Measurements from ENCODE around the gene TPBGL.

TPBGL gene

DNA sequence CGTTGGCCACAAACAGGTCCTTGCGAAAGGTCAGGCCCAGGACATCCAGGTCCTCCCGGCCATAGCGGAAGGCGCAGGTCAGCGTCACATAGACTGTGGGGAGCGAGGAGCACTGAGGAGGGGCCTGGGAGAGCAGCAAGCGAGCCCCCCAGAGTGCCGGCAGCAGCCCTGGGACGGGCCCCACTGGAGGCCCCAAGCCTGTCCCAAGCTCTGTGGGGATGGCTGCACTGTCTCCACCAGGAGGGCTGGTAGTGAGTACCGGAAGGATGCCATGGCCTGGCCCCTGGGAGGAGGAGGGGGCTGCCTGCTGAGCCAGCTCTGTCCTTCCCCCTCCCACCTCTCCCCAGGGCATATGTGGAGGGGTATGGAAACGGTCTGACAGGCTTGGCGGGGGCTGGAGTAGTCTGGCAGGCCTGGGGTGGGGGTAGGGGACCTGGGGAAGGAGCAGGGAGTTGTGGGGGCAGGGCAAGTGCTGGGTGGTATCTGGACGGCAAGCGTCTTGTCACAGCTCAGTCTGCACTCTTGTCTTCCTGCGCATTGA is 42.9 kb downstream of the TPBGL start:
- Histone ChIP-seq H2BK5ac (ENCODE audit: low read length) (no peak overlapping the region), H3K23ac (ENCODE audit: low read depth, low read length, poor library complexity) (no peak overlapping the region), H3K4me3 (ENCODE audit: low read length in 2 of 2) (no peak overlapping the region), H3K27me3 (ENCODE audit: control insufficient read depth in 3 of 3, insufficient read depth in 3 of 3, low read depth in 1 of 3, low read length in 3 of 3) (no peaks in the 10 kb centered on the region), H3K9me3 (replicated peaks in 1 of 2; ENCODE audit: control insufficient read depth in 2 of 2, insufficient read depth in 1 of 2, low read depth in 1 of 2, low read length in 2 of 2) (no peaks in the 10 kb centered on the region), H3K4ac (ENCODE audit: low read length) (no peak overlapping the region), H3K27ac (replicated peaks; ENCODE audit: low read length) (no peak overlapping the region), H3K36me3 (replicated peaks in 1 of 2; ENCODE audit: control insufficient read depth in 2 of 2, insufficient read depth in 2 of 2, low read length in 2 of 2) (peaks cover 0 to 5% of the 10 kb centered on the region in 2 donors), H3K4me1 (ENCODE audit: control insufficient read depth in 2 of 2, insufficient read depth in 1 of 2, low read depth in 1 of 2, low read length in 2 of 2) (peaks cover 4 to 10% of the 10 kb centered on the region in 2 donors), H3K79me1 (ENCODE audit: low read depth, low read length) (no peaks in the 10 kb centered on the region), H2AFZ (ENCODE audit: low read length) (no peak overlapping the region), H3K4me2 (ENCODE audit: insufficient read depth, low read length, poor library complexity, severe bottlenecking) (no peak overlapping the region), H2BK15ac (ENCODE audit: low read length) (no peak overlapping the region), H3K18ac (ENCODE audit: low read length) (peak overlapping the region; percentile 74), H2BK120ac (ENCODE audit: low read depth, low read length) (no peak overlapping the region), H4K8ac (ENCODE audit: low read depth, low read length) (no peak overlapping the region), H3K14ac (ENCODE audit: low read length) (peak overlapping the region; percentile 59), H2BK12ac (ENCODE audit: low read length) (no peak overlapping the region), H2AK5ac (ENCODE audit: low read depth, low read length) (peak overlapping the region; percentile 58), H3K9ac (ENCODE audit: low read depth, low read length, poor library complexity) (no peak overlapping the region), H4K91ac (ENCODE audit: low read depth, low read length, poor library complexity) (peak overlapping the region; percentile 34)
- no peak for DNase-seq (ENCODE audit: low spot score)
- no CpG with 5 or more reads among the region's 16 CpGs for WGBS, 2 donors (ENCODE audit: extremely low coverage in 2 of 2, insufficient read length in 2 of 2, insufficient replicate concordance in 1 of 2)

- Histone ChIP-seq H2BK15ac (ENCODE audit: low read length) (no peak overlapping the region), H3K23ac (ENCODE audit: low read depth, low read length, poor library complexity) (no peak overlapping the region), H3K9ac (ENCODE audit: low read depth, low read length, poor library complexity) (no peak overlapping the region), H3K36me3 (replicated peaks in 1 of 2; ENCODE audit: control insufficient read depth in 2 of 2, insufficient read depth in 2 of 2, low read length in 2 of 2) (peaks cover 0 to 5% of the 10 kb centered on the region in 2 donors), H3K14ac (ENCODE audit: low read length) (peak overlapping the region; percentile 31), H3K79me1 (ENCODE audit: low read depth, low read length) (no peaks in the 10 kb centered on the region), H2BK12ac (ENCODE audit: low read length) (no peak overlapping the region), H2BK5ac (ENCODE audit: low read length) (no peak overlapping the region), H2AFZ (ENCODE audit: low read length) (no peak overlapping the region), H4K91ac (ENCODE audit: low read depth, low read length, poor library complexity) (no peak overlapping the region), H3K18ac (ENCODE audit: low read length) (no peak overlapping the region), H4K8ac (ENCODE audit: low read depth, low read length) (no peak overlapping the region), H3K4me1 (ENCODE audit: control insufficient read depth in 2 of 2, insufficient read depth in 1 of 2, low read depth in 1 of 2, low read length in 2 of 2) (peaks cover 6 to 10% of the 10 kb centered on the region in 2 donors), H3K27me3 (ENCODE audit: control insufficient read depth in 3 of 3, insufficient read depth in 3 of 3, low read depth in 1 of 3, low read length in 3 of 3) (no peaks in the 10 kb centered on the region), H3K4ac (ENCODE audit: low read length) (no peak overlapping the region), H3K4me2 (ENCODE audit: insufficient read depth, low read length, poor library complexity, severe bottlenecking) (no peak overlapping the region), H3K9me3 (replicated peaks in 1 of 2; ENCODE audit: control insufficient read depth in 2 of 2, insufficient read depth in 1 of 2, low read depth in 1 of 2, low read length in 2 of 2) (no peaks in the 10 kb centered on the region), H2BK120ac (ENCODE audit: low read depth, low read length) (no peak overlapping the region), H3K4me3 (ENCODE audit: low read length in 2 of 2) (no peak overlapping the region), H3K27ac (replicated peaks; ENCODE audit: low read length) (no peak overlapping the region), H2AK5ac (ENCODE audit: low read depth, low read length) (no peak overlapping the region)
- no CpG with 5 or more reads among the region's 5 CpGs for WGBS, 2 donors (ENCODE audit: extremely low coverage in 2 of 2, insufficient read length in 2 of 2, insufficient replicate concordance in 1 of 2)
- DNase-seq (ENCODE audit: low spot score): no peak
Measured at GRCh38 chr11:75285776-75286360, 45.3 kb downstream of the TPBGL start.

DNA sequence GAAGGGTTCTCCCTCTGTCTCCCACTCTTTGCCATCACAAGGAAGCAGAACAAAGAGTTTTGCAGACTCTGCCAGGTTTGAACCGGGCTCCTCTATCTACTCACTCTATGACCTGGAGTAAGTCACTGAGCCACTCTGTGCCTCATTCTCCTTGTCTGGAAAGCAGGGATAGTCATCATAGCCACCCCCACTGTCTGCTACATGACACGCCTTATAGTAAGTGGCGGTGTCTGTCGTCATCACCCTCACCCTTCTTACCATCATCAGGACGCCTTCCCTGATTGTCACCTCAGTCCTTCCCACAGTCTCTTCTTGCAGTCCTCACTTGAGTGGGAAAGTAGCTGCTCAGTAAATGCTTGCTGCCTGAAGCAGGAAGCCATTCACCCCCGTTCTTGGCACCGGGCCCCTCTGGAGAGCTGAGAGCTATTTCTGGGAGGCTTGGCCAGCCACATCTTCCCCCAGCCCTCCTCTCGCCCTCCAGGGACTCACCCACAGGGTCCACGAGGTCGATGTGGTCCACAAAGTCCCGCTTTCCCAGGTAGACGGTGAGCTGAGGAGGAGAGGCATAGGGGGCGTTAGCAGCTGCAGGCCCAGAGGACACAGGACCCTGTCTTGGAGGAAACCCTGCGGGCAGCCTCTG is 46.4 kb downstream of the TPBGL start:
- Histone ChIP-seq H2BK15ac (ENCODE audit: low read length) (no peak overlapping the region), H3K36me3 (replicated peaks in 1 of 2; ENCODE audit: control insufficient read depth in 2 of 2, insufficient read depth in 2 of 2, low read length in 2 of 2) (peaks cover 0 to 5% of the 10 kb centered on the region in 2 donors), H3K27ac (replicated peaks; ENCODE audit: low read length) (no peak overlapping the region), H3K14ac (ENCODE audit: low read length) (no peak overlapping the region), H3K23ac (ENCODE audit: low read depth, low read length, poor library complexity) (no peak overlapping the region), H3K9ac (ENCODE audit: low read depth, low read length, poor library complexity) (no peak overlapping the region), H2BK12ac (ENCODE audit: low read length) (no peak overlapping the region), H3K9me3 (replicated peaks in 1 of 2; ENCODE audit: control insufficient read depth in 2 of 2, insufficient read depth in 1 of 2, low read depth in 1 of 2, low read length in 2 of 2) (no peaks in the 10 kb centered on the region), H2BK120ac (ENCODE audit: low read depth, low read length) (no peak overlapping the region), H3K4me3 (ENCODE audit: low read length in 2 of 2) (no peak overlapping the region), H2BK5ac (ENCODE audit: low read length) (no peak overlapping the region), H3K27me3 (ENCODE audit: control insufficient read depth in 3 of 3, insufficient read depth in 3 of 3, low read depth in 1 of 3, low read length in 3 of 3) (no peaks in the 10 kb centered on the region), H3K79me1 (ENCODE audit: low read depth, low read length) (no peaks in the 10 kb centered on the region), H4K8ac (ENCODE audit: low read depth, low read length) (no peak overlapping the region), H2AK5ac (ENCODE audit: low read depth, low read length) (no peak overlapping the region), H4K91ac (ENCODE audit: low read depth, low read length, poor library complexity) (no peak overlapping the region), H3K18ac (ENCODE audit: low read length) (no peak overlapping the region), H3K4me2 (ENCODE audit: insufficient read depth, low read length, poor library complexity, severe bottlenecking) (no peak overlapping the region), H2AFZ (ENCODE audit: low read length) (no peak overlapping the region), H3K4me1 (ENCODE audit: control insufficient read depth in 2 of 2, insufficient read depth in 1 of 2, low read depth in 1 of 2, low read length in 2 of 2) (peaks cover 6 to 10% of the 10 kb centered on the region in 2 donors), H3K4ac (ENCODE audit: low read length) (no peak overlapping the region)
- WGBS, 2 donors (ENCODE audit: extremely low coverage in 2 of 2, insufficient read length in 2 of 2, insufficient replicate concordance in 1 of 2): no CpG with 5 or more reads among the region's 14 CpGs
- no peak for DNase-seq (ENCODE audit: low spot score)

DNA sequence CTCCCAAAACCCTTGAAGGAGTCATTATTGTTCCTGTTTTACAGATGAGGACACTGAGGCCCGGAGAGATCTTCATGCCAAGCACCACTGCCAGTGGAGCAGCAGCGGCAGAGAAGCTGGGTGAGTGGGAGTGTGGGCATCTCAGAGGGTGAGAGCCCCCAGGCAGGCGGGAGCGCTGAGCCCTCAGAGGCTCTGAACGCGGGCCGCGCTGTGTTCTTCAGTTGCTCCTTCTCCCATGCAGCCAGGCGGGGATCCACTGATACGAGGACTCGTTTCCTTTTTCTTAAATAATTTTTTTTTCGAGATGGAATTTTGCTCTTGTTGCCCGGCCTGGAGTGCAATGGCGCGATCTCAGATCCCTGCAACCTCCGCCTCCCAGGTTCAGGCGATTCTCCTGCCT is 47.0 kb downstream of the TPBGL start:
- WGBS, 2 donors (ENCODE audit: extremely low coverage in 2 of 2, insufficient read length in 2 of 2, insufficient replicate concordance in 1 of 2): no CpG with 5 or more reads among the region's 17 CpGs

More for the DNA sequence above, 47.0 kb downstream of the TPBGL start:
- Histone ChIP-seq H3K4ac (ENCODE audit: low read length) (no peak overlapping the region), H4K91ac (ENCODE audit: low read depth, low read length, poor library complexity) (no peak overlapping the region), H2BK12ac (ENCODE audit: low read length) (no peak overlapping the region), H2AFZ (ENCODE audit: low read length) (no peak overlapping the region), H3K9ac (ENCODE audit: low read depth, low read length, poor library complexity) (no peak overlapping the region), H3K18ac (ENCODE audit: low read length) (no peak overlapping the region), H2BK15ac (ENCODE audit: low read length) (no peak overlapping the region), H3K14ac (ENCODE audit: low read length) (no peak overlapping the region), H4K8ac (ENCODE audit: low read depth, low read length) (no peak overlapping the region), H3K79me1 (ENCODE audit: low read depth, low read length) (no peaks in the 10 kb centered on the region), H3K27me3 (ENCODE audit: control insufficient read depth in 3 of 3, insufficient read depth in 3 of 3, low read depth in 1 of 3, low read length in 3 of 3) (no peaks in the 10 kb centered on the region), H3K9me3 (replicated peaks in 1 of 2; ENCODE audit: control insufficient read depth in 2 of 2, insufficient read depth in 1 of 2, low read depth in 1 of 2, low read length in 2 of 2) (no peaks in the 10 kb centered on the region), H2BK120ac (ENCODE audit: low read depth, low read length) (no peak overlapping the region), H3K4me1 (ENCODE audit: control insufficient read depth in 2 of 2, insufficient read depth in 1 of 2, low read depth in 1 of 2, low read length in 2 of 2) (peaks cover 6 to 10% of the 10 kb centered on the region in 2 donors), H3K4me3 (ENCODE audit: low read length in 2 of 2) (no peak overlapping the region), H3K4me2 (ENCODE audit: insufficient read depth, low read length, poor library complexity, severe bottlenecking) (no peak overlapping the region), H2AK5ac (ENCODE audit: low read depth, low read length) (no peak overlapping the region), H2BK5ac (ENCODE audit: low read length) (no peak overlapping the region), H3K36me3 (replicated peaks in 1 of 2; ENCODE audit: control insufficient read depth in 2 of 2, insufficient read depth in 2 of 2, low read length in 2 of 2) (peaks cover 0 to 5% of the 10 kb centered on the region in 2 donors), H3K27ac (replicated peaks; ENCODE audit: low read length) (no peak overlapping the region), H3K23ac (ENCODE audit: low read depth, low read length, poor library complexity) (no peak overlapping the region)
- no peak for DNase-seq (ENCODE audit: low spot score)

Measured in neuronal stem cell (in vitro differentiated cells).